HL-60 (cell line): ENCODE results near the gene SLITRK4.

ENCODE experiments used
- POLR2AphosphoS5 ChIP-seq: IDR thresholded peaks from 2 replicates; pipeline ENCODE4 v1.6.1; 2012; ENCODE audit warnings: low read depth
- SPI1 ChIP-seq: IDR thresholded peaks from 2 replicates; pipeline ENCODE4 v1.6.1; 2012; ENCODE audit warnings: low read depth, mild to moderate bottlenecking, borderline replicate concordance
- TF ChIP-seq, protein P1 (sequence below): IDR thresholded peaks from one replicate; pipeline ENCODE4 v1.5.1; 2011; ENCODE audit warnings: low read length, control low read depth, inconsistent platforms; ENCODE audit not compliant: insufficient read depth

DNA sequence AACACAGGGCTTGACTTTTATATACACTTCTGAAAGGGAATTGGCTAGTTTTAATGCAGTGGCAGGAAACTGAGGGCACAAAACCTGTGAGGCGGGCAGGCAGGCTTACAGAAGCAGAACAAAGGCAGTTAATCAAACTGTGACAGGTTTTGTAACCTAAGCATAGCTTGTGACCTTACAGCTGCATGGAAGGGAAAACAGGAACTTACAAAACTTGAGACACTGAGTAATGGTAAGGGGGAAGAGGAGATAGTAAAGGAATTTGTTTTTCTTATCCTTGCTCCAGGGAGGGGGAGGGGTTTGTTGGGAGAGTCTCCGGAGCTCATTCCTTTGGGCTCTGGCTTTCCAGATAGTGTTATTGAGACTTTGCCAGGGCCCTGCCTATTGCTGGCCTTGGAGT, 55.6 kb downstream of the SLITRK4 start:
- TF ChIP-seq, protein P1, sequence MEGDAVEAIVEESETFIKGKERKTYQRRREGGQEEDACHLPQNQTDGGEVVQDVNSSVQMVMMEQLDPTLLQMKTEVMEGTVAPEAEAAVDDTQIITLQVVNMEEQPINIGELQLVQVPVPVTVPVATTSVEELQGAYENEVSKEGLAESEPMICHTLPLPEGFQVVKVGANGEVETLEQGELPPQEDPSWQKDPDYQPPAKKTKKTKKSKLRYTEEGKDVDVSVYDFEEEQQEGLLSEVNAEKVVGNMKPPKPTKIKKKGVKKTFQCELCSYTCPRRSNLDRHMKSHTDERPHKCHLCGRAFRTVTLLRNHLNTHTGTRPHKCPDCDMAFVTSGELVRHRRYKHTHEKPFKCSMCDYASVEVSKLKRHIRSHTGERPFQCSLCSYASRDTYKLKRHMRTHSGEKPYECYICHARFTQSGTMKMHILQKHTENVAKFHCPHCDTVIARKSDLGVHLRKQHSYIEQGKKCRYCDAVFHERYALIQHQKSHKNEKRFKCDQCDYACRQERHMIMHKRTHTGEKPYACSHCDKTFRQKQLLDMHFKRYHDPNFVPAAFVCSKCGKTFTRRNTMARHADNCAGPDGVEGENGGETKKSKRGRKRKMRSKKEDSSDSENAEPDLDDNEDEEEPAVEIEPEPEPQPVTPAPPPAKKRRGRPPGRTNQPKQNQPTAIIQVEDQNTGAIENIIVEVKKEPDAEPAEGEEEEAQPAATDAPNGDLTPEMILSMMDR: no peak
- 0 out of 2 replicates have a peak, but pooled peaks have one; percentile 19 for TF ChIP-seq POLR2AphosphoS5
- TF ChIP-seq SPI1: no peak; the same call in 1 of the 2 replicates
